Esophagus squamous epithelium (tissue), 4 donors: ENCODE data around the gene MATN1.

ENCODE experiments used
- CTCF ChIP-seq, 6 experiments: fragments of 450-650 bp in 4 of 6; fragments of 200-600 bp in 2 of 6; sonication (generic) in 2 of 6; IDR thresholded peaks; one replicate each; pipeline ENCODE4 v1.5.1; 2016 to 2019; ENCODE audit warnings: antibody characterized with exemption in 6 of 6, mild to moderate bottlenecking in 4 of 6, moderate library complexity in 4 of 6
- POLR2A ChIP-seq, 4 donors: fragments of 450-650 bp; IDR thresholded peaks; one replicate each; pipeline ENCODE4 v1.6.1; 2017; ENCODE audit warnings: antibody characterized with exemption in 4 of 4, mild to moderate bottlenecking in 4 of 4, moderate library complexity in 3 of 4

GRCh38 chr1:30699762-30700161 is 23.6 kb downstream of the MATN1 start:
- TF ChIP-seq CTCF (IDR thresholded peaks at IDR 0.05) (no peak), POLR2A (IDR thresholded peaks at IDR 0.05) (no peak)
